ENCODE data around the gene DENND4C.
"Not testable (repeated sequence)": the region's sequence is repeated elsewhere in the genome, so short reads cannot be mapped to it uniquely, and the experiment has no call there.

The DENND4C gene

DNA sequence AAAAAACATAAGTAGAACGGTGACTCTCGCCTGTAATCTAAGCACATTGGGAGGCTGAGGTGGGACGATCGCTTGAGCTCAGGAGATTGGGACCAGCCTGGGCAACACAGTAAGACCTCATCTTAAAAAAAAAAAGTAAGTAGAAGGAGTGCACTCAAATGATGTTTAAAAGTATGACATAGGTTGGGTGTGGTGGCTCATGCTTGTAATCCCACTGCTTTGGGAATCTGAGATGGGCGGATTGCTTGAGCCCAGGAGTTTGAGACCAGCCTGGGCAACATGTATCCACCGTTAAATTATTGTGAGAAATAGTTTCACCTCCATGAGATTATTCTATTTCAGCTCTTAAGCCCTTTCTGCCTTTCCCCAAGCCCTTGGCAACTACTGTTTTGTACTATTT lies 11.2 kb downstream of the DENND4C start:
- no peak for DNase-seq (ENCODE audit: low spot score)
- Histone ChIP-seq H3K27ac (ENCODE audit: poor library complexity, severe bottlenecking) (no peak overlapping the region), H3K36me3 (ENCODE audit: low read depth) (peaks cover 13% of the 10 kb centered on the region; the same call in 1 of the 2 replicates), H3K4me1 (ENCODE audit: insufficient read depth, poor library complexity, severe bottlenecking) (no peaks in the 10 kb centered on the region), H3K9me3 (ENCODE audit: severe bottlenecking) (no peaks in the 10 kb centered on the region), H3K27me3 (ENCODE audit: insufficient read depth, poor library complexity, severe bottlenecking) (no peaks in the 10 kb centered on the region), H3K4me3 (ENCODE audit: severe bottlenecking) (no peak overlapping the region)
- ATAC-seq (ENCODE audit: low read depth), result no peak
- TF ChIP-seq, protein P1, sequence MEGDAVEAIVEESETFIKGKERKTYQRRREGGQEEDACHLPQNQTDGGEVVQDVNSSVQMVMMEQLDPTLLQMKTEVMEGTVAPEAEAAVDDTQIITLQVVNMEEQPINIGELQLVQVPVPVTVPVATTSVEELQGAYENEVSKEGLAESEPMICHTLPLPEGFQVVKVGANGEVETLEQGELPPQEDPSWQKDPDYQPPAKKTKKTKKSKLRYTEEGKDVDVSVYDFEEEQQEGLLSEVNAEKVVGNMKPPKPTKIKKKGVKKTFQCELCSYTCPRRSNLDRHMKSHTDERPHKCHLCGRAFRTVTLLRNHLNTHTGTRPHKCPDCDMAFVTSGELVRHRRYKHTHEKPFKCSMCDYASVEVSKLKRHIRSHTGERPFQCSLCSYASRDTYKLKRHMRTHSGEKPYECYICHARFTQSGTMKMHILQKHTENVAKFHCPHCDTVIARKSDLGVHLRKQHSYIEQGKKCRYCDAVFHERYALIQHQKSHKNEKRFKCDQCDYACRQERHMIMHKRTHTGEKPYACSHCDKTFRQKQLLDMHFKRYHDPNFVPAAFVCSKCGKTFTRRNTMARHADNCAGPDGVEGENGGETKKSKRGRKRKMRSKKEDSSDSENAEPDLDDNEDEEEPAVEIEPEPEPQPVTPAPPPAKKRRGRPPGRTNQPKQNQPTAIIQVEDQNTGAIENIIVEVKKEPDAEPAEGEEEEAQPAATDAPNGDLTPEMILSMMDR (IDR thresholded peaks at IDR 0.05; ENCODE audit: poor library complexity, severe bottlenecking), result no peak

DNA sequence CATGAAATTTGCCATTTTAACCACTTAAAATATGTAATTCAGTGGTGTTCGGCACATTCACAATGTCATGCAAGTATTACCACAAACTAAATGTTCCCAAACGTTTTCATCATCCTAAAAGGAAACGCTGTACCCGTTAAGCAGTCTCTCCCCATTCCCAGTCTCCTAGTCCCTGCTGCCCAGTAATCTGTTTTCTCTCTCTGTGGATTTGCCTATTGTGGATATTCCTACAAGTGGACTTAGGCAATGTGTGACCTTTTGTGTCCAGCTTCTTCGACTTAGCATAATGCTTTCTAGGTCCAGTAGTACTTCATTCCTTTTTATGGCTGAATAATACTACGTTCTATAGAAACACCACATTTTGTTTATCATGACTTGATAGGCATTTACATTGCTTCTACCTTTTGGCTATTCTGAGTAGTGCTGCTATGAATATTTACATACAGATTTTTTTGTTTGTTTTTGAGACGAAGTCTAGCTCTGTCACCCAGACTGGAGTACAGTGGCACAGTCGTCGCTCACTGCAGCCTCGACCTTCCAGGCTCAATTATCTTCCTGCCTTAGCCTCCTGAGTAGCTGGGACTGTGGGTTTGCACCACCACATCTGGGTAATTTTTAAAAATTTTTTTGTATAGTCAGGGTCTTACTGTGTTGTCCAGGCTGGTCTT lies 13.0 kb downstream of the DENND4C start:
- ATAC-seq (ENCODE audit: low read depth) (no peak), DNase-seq (ENCODE audit: low spot score) (no peak)
- H3K27ac ChIP-seq (ENCODE audit: poor library complexity, severe bottlenecking), result no peak overlapping the region
- TF ChIP-seq, protein P1 (IDR thresholded peaks at IDR 0.05; ENCODE audit: poor library complexity, severe bottlenecking), result no peak
- H3K27me3 ChIP-seq (ENCODE audit: insufficient read depth, poor library complexity, severe bottlenecking), result no peaks in the 10 kb centered on the region
- no peaks in the 10 kb centered on the region for H3K4me1 ChIP-seq (ENCODE audit: insufficient read depth, poor library complexity, severe bottlenecking)
- H3K9me3 ChIP-seq (ENCODE audit: severe bottlenecking), result no peaks in the 10 kb centered on the region
- H3K4me3 ChIP-seq (ENCODE audit: severe bottlenecking), result no peak overlapping the region
- H3K36me3 ChIP-seq (ENCODE audit: low read depth), result peaks cover 13% of the 10 kb centered on the region; the same call in 1 of the 2 replicates

DNA sequence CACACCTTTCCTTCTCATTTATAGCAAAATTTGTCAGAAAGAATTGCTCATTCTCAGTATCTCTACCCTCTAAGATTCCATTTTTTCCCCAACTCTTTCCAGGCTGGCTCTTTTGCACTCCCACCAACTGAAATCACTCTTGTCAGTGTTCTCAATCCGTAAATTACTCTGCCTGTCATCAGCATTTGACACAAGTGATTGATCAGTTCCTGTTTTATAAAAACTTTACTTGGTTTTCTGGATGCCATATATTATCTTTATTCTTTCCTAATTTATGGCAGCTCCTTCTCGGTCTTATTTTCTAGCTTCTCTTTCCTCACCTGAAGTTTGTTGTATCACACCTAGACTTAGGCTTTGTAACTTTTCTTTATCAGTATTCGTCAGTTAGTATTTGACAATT lies 16.4 kb downstream of the DENND4C start:
- Histone ChIP-seq H3K27me3 (ENCODE audit: insufficient read depth, poor library complexity, severe bottlenecking) (no peaks in the 10 kb centered on the region), H3K27ac (ENCODE audit: poor library complexity, severe bottlenecking) (no peak overlapping the region), H3K36me3 (ENCODE audit: low read depth) (no peaks in the 10 kb centered on the region), H3K4me1 (ENCODE audit: insufficient read depth, poor library complexity, severe bottlenecking) (no peaks in the 10 kb centered on the region), H3K4me3 (ENCODE audit: severe bottlenecking) (no peak overlapping the region), H3K9me3 (ENCODE audit: severe bottlenecking) (no peaks in the 10 kb centered on the region)
- DNase-seq (ENCODE audit: low spot score) (no peak), ATAC-seq (ENCODE audit: low read depth) (no peak)
- TF ChIP-seq, protein P1 (IDR thresholded peaks at IDR 0.05; ENCODE audit: poor library complexity, severe bottlenecking), result no peak

DNA sequence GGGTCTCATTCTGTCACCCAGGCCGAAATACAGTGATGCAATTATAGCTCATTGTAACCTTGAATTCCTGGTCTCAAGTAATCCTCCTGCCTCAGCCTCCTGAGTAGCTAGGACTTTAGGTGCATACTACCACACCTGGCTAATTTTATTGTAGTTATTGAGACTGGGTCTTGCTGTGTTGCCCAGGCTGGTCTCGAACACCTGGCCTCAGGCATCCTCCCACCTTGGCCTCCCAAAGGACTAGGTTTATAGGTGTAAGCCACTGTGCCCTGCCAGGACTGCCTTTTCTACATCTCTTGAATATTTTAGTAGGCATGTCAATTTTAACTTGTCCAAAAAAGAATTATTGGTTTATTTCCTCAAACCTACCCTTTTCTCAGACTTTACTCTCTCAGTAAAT lies 16.9 kb downstream of the DENND4C start:
- ATAC-seq (ENCODE audit: low read depth) (no peak), DNase-seq (ENCODE audit: low spot score) (no peak)
- H3K36me3 ChIP-seq (ENCODE audit: low read depth), result no peaks in the 10 kb centered on the region
- H3K27ac ChIP-seq (ENCODE audit: poor library complexity, severe bottlenecking), result no peak overlapping the region
- no peaks in the 10 kb centered on the region for H3K27me3 ChIP-seq (ENCODE audit: insufficient read depth, poor library complexity, severe bottlenecking)
- H3K4me3 ChIP-seq (ENCODE audit: severe bottlenecking), result no peak overlapping the region
- H3K4me1 ChIP-seq (ENCODE audit: insufficient read depth, poor library complexity, severe bottlenecking), result no peaks in the 10 kb centered on the region
- TF ChIP-seq, protein P1 (IDR thresholded peaks at IDR 0.05; ENCODE audit: poor library complexity, severe bottlenecking), result no peak
- no peaks in the 10 kb centered on the region for H3K9me3 ChIP-seq (ENCODE audit: severe bottlenecking)

DNA sequence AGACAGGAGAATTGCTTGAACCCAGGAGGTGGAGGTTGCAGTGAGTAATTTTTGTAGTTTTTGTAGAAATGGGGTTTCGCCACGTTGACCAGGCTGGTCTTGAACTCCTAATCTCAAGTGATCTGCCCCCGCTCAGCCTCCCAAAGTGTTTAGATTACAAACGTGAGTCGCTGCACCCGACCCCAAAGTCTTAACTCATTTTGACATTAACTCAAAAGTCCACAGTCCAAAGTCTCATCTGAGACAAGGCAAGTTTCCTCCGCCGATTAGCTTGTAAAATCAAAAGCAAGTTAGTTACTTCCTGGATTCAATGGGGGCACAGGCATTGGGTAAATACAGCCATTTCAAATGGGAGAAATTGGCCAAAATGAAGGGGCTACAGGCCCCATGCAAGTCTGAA lies 19.9 kb downstream of the DENND4C start:
- not testable (repeated sequence) for DNase-seq (ENCODE audit: low spot score); H3K36me3 ChIP-seq (ENCODE audit: low read depth); H3K9me3 ChIP-seq (ENCODE audit: severe bottlenecking); ATAC-seq (ENCODE audit: low read depth); H3K27me3 ChIP-seq (ENCODE audit: insufficient read depth, poor library complexity, severe bottlenecking); H3K4me3 ChIP-seq (ENCODE audit: severe bottlenecking); H3K27ac ChIP-seq (ENCODE audit: poor library complexity, severe bottlenecking); H3K4me1 ChIP-seq (ENCODE audit: insufficient read depth, poor library complexity, severe bottlenecking)

DNA sequence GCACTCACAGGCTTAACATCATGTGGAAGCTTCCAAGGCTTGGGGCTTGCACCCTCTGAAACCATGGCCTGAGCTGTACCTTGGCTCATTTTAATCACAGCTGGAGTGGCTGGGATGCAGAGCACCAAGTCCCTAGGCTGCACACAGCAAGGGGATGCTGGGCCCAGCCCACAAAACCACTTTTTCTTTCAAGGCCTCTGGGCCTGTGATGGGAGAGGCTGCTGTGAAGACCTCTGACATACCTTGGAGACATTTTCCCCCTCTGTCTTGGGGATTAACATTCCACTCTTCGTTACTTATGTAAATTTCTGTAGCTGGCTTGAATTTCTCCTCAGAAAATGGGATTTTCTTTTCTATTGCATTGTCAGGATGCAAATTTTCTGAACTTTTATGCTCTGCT lies 20.7 kb downstream of the DENND4C start:
- H3K4me3 ChIP-seq (ENCODE audit: severe bottlenecking); H3K27ac ChIP-seq (ENCODE audit: poor library complexity, severe bottlenecking); H3K27me3 ChIP-seq (ENCODE audit: insufficient read depth, poor library complexity, severe bottlenecking); ATAC-seq (ENCODE audit: low read depth); H3K9me3 ChIP-seq (ENCODE audit: severe bottlenecking); DNase-seq (ENCODE audit: low spot score); H3K4me1 ChIP-seq (ENCODE audit: insufficient read depth, poor library complexity, severe bottlenecking); H3K36me3 ChIP-seq (ENCODE audit: low read depth): not testable (repeated sequence)

DNA sequence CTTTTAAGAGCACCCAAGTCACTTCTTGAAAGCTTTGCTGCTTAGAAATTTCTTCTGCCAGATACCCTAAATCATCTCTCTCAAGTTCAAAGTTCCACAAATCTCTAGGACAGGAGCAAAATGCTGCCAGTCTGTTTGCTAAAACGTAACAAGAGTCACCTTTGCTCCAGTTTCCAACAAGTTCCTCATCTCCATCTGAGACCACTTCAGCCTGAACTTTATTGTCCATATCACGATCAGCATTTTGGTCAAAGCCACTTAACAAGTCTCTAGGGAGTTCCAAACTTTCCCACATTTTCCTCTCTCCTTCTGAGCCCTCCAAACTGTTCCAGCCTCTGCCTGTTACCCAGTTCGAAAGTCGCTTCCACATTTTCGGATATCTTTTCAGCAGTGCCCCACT lies 21.1 kb downstream of the DENND4C start:
- not testable (repeated sequence) for H3K36me3 ChIP-seq (ENCODE audit: low read depth); ATAC-seq (ENCODE audit: low read depth); H3K4me3 ChIP-seq (ENCODE audit: severe bottlenecking); H3K4me1 ChIP-seq (ENCODE audit: insufficient read depth, poor library complexity, severe bottlenecking); H3K27me3 ChIP-seq (ENCODE audit: insufficient read depth, poor library complexity, severe bottlenecking); DNase-seq (ENCODE audit: low spot score); H3K27ac ChIP-seq (ENCODE audit: poor library complexity, severe bottlenecking); H3K9me3 ChIP-seq (ENCODE audit: severe bottlenecking)
